ENCODE measurements around the gene NEURL2.
"Not testable (repeated sequence)": the region's sequence is repeated elsewhere in the genome, so short reads cannot be mapped to it uniquely, and the experiment has no call there.

The NEURL2 gene

GRCh38 chr20:45897692-45898091 lies 6.7 kb upstream of the NEURL2 start:
- no peak for DNase-seq

- no peak for DNase-seq
These were observed 6.3 kb upstream of the NEURL2 start for GRCh38 chr20:45897289-45897688.

GRCh38 chr20:45896641-45897161 lies 5.7 kb upstream of the NEURL2 start:
- DNase-seq, result no peak

DNA sequence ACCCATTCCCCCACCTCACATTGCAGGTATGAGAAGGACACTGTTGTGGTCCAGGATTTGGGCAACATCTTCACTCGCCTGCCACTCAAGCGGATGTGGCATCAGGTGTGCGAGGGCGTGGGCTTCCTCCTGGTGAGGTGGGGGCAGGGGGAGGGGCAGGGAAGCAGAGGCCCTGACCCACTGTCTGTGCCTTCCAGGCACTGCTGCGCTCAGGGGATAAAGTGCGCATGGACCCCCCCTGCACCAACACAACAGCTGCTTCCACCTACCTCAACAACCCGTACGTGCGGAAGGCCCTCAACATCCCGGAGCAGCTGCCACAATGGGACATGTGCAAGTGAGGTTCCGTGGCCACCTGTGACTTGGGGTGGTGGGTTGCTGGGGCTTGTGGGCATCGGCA lies 3.8 kb upstream of the NEURL2 start:
- DNase-seq, result no peak

GRCh38 chr20:45893831-45894230 lies 2.8 kb upstream of the NEURL2 start:
- DNase-seq, result no peak

DNA sequence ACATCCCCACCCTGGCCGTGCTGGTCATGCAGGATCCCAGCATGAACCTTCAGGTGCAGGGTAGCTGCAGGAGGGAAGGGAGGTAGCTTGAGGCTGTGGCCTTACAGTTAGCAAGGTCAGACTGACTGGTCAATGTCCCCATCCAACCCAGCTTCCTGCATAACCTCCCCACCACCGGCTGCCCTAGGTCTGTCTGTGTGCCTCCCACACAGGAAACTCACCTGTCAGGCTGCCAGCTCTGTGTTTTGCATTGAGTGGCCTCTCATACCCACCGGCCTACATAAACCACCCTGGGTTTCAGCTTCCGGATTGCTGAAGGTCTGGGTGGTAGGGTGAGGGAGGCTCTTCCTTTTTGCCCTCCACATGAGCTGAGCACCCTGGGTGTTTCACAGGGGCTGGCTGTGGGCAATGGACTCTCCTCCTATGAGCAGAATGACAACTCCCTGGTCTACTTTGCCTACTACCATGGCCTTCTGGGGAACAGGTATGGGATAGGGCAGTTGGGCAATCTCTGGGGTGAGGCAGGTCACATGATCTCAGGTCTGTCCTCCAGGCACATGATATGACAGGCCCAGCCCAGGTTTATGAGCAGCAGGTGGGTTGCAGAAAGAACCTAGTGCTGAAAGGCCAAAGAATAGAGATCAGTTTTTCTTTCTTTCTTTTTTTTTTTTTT lies 2.0 kb upstream of the NEURL2 start:
- DNase-seq, result no peak

DNA sequence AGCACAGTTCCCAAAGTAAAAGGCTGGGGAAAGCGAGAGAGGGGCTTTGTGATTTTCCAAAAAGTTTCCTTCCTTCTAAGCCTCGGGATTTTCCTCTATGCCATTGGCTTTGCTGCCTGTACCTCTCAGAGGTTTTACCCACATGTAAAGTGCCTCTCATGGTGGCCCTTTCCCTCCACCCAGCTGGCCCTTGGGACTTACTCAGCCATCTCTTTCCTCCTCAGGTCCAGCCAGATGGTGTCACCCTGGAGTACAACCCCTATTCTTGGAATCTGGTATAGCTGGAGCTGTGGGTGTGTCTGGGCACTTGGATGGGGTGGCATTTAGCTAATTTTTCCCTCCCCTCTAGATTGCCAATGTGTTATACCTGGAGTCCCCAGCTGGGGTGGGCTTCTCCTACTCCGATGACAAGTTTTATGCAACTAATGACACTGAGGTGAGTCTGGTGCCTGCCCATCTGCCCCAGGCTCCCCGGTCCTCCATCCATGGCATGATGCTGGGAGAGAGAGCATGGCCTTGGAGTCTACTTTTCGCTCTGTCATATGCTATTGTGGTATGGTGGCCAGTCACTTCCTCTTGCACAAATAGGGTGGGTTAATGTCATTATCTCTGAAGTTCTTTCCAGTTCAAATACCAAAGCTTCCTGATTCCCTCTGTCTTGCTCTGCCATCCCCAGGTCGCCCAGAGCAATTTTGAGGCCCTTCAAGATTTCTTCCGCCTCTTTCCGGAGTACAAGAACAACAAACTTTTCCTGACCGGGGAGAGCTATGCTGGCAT lies 1.2 kb upstream of the NEURL2 start:
- DNase-seq, result no peak

DNA sequence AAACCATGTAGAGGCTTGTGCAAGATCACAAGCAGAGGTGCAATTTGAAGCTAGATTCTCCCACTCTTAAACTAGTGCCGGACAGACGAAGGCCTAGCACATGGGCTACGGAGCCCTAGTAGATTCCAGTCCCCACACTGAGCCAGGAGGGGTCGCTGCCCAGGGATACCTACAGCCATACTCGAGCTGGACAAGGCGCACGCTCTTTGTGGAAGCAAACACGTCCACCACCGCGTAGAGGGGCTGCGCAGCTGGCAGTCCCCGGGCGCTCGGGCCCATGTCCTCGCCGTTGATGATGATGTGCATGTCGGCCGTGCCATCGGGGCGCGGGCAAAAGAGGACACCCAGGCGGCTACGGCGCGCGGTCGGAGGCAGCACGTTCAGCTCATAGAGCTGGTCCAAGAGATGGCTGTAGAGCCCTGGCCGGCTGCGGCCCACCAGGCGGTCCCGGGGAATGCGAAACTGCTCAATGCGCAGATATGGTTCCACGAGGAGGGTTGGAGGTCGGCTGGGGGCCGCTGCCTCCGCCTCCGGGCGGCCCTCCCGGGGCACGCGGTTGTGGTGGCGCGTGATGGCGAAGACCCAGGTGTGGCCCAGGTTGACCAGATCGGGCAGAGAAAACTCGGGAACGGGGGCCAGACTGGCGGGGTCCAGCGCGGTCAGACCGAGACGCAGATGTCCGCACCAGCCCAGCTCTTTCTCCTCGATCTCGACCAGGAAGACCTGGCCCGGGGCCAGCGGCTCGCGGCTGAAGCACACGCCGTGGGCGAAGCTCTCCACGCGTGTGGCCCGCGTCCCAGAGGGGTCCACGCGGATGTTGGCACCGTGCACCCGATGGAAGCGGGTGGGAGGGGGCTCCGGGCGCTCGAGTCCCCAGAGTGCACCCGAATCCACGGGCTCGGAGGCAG lies 677 bp downstream of the NEURL2 start:
- DNase-seq, result no peak

DNA sequence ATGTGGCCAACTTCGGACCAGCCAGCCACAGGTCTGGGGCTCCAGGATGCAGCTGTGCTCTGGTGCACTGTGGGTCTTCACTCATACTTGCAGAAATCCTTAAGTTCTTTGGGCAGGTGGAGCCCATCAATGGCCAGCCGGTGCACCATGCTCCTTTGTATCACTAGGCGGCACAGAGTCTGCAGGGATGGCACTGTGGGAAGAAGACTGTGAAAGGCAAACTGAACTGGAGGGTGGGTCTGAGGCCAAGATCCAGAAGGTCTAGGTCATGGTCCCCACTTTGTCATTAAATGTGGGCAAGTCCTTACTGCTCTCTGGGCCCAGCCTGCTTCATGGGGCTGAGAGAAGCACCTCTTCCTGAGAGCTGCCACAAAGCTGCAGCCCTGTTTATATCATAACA lies 2.3 kb downstream of the NEURL2 start:
- DNase-seq, result no peak

DNA sequence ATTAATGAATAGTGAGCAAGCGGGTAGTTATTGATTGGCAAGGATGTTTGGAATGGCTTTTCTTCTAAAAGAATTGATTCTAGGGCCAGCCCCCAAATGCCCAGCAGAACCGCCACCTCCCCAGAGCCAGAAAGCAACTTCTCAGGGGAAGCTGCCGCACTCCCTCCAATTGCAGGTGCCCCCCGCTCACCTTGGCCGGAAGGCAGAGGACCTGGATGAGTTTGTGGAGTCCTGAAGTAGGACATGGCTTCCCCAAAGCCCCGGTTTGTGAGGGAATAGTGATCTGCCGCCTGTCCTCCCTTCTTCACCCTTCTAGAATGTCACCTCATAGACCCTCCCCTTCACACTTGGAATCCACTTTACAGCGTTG lies 3.7 kb downstream of the NEURL2 start, which contains the start of gene SPATA25:
SPATA25 (minus strand) TSS at position 277 of the 370 bp plus-strand sequence; CDS start at position 245, 32 bp downstream.
- DNase-seq, result no peak

DNA sequence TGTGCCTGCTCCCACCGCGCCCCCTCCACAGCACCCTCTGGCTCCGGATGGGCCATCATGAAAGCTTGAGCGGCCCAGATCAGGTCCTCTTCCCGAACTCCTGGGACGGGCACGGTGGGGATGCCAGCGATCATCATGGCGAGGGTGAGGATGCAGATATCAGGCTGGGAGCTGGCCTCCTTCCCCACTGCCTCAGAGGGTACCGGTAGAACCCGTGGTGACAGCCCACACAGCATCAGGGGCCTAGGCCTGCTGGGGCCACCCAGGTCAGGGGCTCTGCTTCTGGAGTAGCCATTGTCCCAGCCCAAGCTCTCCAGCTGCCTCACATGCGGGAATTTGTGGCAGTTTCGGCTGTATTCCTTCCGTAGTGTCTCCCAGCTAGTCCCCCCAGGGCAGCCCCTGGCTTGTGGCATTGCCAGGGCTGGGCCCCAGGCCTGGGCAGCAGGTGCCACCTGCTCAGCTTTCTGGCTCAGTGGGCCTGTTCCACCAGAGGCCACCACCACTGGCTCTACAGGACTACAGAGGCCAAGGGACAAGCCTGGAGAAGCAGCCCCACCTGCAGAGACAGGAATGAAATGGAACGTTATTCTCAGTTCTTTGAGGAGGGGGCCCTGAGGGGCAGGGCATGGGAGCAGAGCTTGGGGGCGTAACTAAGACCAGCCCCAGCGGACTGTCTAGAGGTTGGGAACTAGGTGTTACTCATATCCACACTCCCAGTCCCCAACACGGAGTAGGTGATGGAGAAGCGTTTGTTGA lies 4.2 kb downstream of the NEURL2 start:
- DNase-seq, result no peak

DNA sequence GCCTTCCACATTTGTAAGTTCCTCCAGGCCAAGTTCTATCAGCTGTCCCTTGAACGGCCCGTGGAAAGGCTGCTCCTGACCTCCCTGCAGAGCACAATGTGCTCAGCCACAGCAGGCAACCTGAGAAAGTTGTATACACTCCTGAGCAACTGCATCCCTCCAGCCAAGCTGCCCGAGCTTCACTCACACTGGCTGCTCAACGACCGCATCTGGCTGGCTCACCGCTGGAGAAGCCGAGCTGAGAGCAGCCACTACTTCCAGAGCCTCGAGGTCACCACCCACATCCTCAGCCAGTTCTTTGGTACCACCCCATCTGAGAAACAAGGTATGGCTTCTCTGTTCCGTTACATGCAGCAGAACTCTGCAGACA lies 7.9 kb downstream of the NEURL2 start:
- DNase-seq, result no peak

- no peak for DNase-seq
These were observed 8.4 kb downstream of the NEURL2 start for GRCh38 chr20:45882469-45883099.

GRCh38 chr20:45880988-45881788 lies 9.8 kb downstream of the NEURL2 start, which contains the start of gene ZSWIM1:
Gene ZSWIM1 (plus strand): TSS chr20:45881227. CDS start chr20:45882593, 1,366 bp downstream.
- peak; percentile 98 for DNase-seq

GRCh38 chr20:45878076-45878761 lies 12.8 kb downstream of the NEURL2 start:
- DNase-seq, result no peak

DNA sequence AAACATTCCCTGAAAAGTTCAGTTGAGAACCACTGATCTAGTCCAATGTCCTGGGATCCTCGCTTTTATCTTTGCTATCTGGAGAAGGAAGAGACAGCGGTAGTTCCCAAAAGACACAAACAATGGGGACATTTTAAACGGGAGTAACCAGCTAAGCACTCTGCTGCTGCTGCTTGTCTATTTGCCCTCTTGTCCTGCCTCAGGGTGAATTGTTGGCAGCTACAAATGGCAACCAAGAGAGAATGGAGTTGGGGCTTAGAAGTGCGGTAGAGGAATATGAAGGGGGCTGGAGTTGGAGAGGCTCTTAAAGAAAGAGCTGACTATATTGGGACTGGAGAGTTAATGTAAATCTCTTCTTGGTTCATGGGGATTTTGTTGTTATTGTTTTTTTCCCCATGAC lies 16.4 kb downstream of the NEURL2 start:
- DNase-seq, result no peak

DNA sequence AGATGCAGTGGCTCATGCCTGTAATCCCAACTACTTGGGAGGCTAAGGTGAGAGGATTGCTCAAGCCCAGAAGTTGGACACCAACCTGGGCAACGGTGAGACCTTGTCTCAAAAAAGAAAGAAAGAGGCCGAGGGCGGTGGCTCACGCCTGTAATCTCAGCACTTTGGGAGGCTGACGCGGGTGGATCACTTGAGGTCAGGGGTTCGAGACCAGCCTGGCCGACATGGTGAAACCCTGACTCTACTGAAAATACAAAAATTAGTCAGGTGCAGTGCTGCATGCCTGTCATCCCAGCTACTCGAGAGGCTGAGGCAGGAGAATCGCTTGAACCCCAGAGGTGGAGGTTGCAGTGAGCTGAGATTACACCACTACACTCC lies 16.9 kb downstream of the NEURL2 start:
- not testable (repeated sequence) for DNase-seq

GRCh38 chr20:45873409-45874103 lies 17.5 kb downstream of the NEURL2 start:
- DNase-seq, result no peak

GRCh38 chr20:45872626-45873025 lies 18.4 kb downstream of the NEURL2 start:
- no peak for DNase-seq

GRCh38 chr20:45867819-45868176 lies 23.2 kb downstream of the NEURL2 start:
- DNase-seq, result no peak

Measured in T-helper 9 cell (primary cell).